Measurements from ENCODE around the gene OVCH2.

OVCH2 gene

GRCh38 chr11:7639643-7640025 lies 66.6 kb downstream of the OVCH2 start:
- DNase-seq (ENCODE audit: low spot score) = no peak
